ENCODE data around the gene TRIM56. TPM values are rescaled to one million over a fixed set of nuclear protein-coding genes. Genes with fewer than 3 reads are reported as not detected.
A peak's percentile ranks its signal among the peaks of the same experiment; 100 is the strongest.

TRIM56 gene
- total and polyA plus RNA-seq, 2 of the 13 experiments (the other 11 are each of a cell fraction or from before 2014, with no cell fraction given), result 3.2 to 7.1 TPM

DNA sequence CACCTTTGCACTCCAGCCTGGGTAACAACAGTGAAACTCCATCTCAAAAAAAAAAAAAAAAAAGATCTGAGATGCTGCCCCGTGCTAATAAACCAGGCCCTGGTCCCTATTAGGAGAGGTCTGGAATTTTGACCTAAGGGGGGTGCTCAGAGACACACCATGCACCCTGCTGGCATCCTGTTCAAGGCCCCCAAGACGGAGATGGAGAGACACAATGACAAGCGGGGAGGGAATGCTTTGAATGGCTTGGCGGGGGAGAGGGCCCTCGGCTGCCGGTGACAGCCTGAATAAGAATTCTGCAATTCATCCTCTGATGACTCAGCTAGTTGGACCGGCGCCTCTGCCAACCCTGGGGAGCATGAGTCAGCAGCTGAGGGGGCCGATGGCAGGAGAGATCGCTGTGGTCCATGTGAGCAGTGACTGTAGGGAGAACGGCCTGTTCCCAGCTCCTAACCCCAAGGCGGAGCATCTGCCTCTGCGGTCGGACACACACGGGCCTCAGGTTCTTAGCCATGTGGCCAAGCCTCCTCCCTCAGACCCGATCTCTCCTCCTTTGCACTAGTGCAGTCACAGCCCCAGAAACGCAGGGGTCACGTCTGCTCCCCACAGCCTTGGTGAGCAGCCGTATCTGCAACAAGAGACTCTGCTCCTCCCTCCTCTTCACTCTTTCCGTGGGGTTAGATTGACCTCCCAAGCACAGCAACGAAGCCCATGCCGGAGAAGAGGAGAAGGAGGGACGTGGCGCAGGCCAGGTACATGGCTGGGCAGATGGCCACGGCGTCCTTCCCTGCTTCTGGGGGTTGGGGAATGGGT is 14.9 kb downstream of the TRIM56 start (continued):
- TF ChIP-seq, protein P1, sequence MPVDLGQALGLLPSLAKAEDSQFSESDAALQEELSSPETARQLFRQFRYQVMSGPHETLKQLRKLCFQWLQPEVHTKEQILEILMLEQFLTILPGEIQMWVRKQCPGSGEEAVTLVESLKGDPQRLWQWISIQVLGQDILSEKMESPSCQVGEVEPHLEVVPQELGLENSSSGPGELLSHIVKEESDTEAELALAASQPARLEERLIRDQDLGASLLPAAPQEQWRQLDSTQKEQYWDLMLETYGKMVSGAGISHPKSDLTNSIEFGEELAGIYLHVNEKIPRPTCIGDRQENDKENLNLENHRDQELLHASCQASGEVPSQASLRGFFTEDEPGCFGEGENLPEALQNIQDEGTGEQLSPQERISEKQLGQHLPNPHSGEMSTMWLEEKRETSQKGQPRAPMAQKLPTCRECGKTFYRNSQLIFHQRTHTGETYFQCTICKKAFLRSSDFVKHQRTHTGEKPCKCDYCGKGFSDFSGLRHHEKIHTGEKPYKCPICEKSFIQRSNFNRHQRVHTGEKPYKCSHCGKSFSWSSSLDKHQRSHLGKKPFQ (CRISPR knock-in tag; IDR thresholded peaks at IDR 0.05; ENCODE audit: insufficient replicate concordance), result no peak
- TF ChIP-seq ARNTL (CRISPR knock-in tag; IDR thresholded peaks at IDR 0.05) (no peak; the same call in 1 of the 2 replicates), KDM4B (CRISPR knock-in tag; IDR thresholded peaks at IDR 0.05) (no peak), ZNF431 (CRISPR knock-in tag; IDR thresholded peaks at IDR 0.05; ENCODE audit: borderline replicate concordance, low read depth) (no peak), RXRB (CRISPR knock-in tag; IDR thresholded peaks at IDR 0.05; ENCODE audit: borderline replicate concordance) (peak; percentile 73; the same call in 1 of the 2 replicates), FOXP1 (IDR thresholded peaks at IDR 0.05) (no peak), FOXP1 (CRISPR knock-in tag; IDR thresholded peaks at IDR 0.05) (no peak), ZNF644 (CRISPR knock-in tag; IDR thresholded peaks at IDR 0.05; ENCODE audit: low read depth) (no peak), CBX5 (CRISPR knock-in tag; IDR thresholded peaks at IDR 0.05; ENCODE audit: borderline replicate concordance) (peak; percentile 38; the same call in 1 of the 2 replicates), HOXD1 (CRISPR knock-in tag; IDR thresholded peaks at IDR 0.05) (no peak), ZNF430 (CRISPR knock-in tag; IDR thresholded peaks at IDR 0.05) (0 out of 2 replicates have a peak, but pooled peaks have one; percentile 61), ZNF720 (CRISPR knock-in tag; IDR thresholded peaks at IDR 0.05) (no peak), ZNF205 (CRISPR knock-in tag; IDR thresholded peaks at IDR 0.05) (no peak), FOXA1 (IDR thresholded peaks at IDR 0.05) (no peak), FOXA1 (CRISPR knock-in tag; IDR thresholded peaks at IDR 0.05) (no peak), ZNF879 (CRISPR knock-in tag; IDR thresholded peaks at IDR 0.05) (no peak), CENPX (CRISPR knock-in tag; IDR thresholded peaks at IDR 0.05) (no peak), NR2F6 (IDR thresholded peaks at IDR 0.05) (peak; percentile 49), NR2F6 (CRISPR knock-in tag; IDR thresholded peaks at IDR 0.05) (peak; percentile 70), RFX3 (CRISPR knock-in tag; IDR thresholded peaks at IDR 0.05) (no peak), NR2C2 (CRISPR knock-in tag; IDR thresholded peaks at IDR 0.05; ENCODE audit: borderline replicate concordance) (0 out of 2 replicates have a peak, but pooled peaks have one; percentile 13), MIER3 (CRISPR knock-in tag; IDR thresholded peaks at IDR 0.05; ENCODE audit: borderline replicate concordance) (peak; percentile 50; the same call in 1 of the 2 replicates), TCF7 (IDR thresholded peaks at IDR 0.05; ENCODE audit: low read depth) (no peak), IRF2 (CRISPR knock-in tag; IDR thresholded peaks at IDR 0.05) (peak; percentile 72), SALL1 (CRISPR knock-in tag; IDR thresholded peaks at IDR 0.05) (peak; percentile 92)
- TF ChIP-seq, protein P2, sequence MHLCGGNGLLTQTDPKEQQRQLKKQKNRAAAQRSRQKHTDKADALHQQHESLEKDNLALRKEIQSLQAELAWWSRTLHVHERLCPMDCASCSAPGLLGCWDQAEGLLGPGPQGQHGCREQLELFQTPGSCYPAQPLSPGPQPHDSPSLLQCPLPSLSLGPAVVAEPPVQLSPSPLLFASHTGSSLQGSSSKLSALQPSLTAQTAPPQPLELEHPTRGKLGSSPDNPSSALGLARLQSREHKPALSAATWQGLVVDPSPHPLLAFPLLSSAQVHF (CRISPR knock-in tag; IDR thresholded peaks at IDR 0.05), result no peak
- TF ChIP-seq, protein P3, sequence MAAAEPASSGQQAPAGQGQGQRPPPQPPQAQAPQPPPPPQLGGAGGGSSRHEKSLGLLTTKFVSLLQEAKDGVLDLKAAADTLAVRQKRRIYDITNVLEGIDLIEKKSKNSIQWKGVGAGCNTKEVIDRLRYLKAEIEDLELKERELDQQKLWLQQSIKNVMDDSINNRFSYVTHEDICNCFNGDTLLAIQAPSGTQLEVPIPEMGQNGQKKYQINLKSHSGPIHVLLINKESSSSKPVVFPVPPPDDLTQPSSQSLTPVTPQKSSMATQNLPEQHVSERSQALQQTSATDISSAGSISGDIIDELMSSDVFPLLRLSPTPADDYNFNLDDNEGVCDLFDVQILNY (CRISPR knock-in tag; conservative IDR thresholded peaks at IDR 0.05), result no peak
- TF ChIP-seq, protein P4, sequence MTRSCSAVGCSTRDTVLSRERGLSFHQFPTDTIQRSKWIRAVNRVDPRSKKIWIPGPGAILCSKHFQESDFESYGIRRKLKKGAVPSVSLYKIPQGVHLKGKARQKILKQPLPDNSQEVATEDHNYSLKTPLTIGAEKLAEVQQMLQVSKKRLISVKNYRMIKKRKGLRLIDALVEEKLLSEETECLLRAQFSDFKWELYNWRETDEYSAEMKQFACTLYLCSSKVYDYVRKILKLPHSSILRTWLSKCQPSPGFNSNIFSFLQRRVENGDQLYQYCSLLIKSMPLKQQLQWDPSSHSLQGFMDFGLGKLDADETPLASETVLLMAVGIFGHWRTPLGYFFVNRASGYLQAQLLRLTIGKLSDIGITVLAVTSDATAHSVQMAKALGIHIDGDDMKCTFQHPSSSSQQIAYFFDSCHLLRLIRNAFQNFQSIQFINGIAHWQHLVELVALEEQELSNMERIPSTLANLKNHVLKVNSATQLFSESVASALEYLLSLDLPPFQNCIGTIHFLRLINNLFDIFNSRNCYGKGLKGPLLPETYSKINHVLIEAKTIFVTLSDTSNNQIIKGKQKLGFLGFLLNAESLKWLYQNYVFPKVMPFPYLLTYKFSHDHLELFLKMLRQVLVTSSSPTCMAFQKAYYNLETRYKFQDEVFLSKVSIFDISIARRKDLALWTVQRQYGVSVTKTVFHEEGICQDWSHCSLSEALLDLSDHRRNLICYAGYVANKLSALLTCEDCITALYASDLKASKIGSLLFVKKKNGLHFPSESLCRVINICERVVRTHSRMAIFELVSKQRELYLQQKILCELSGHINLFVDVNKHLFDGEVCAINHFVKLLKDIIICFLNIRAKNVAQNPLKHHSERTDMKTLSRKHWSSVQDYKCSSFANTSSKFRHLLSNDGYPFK (CRISPR knock-in tag; IDR thresholded peaks at IDR 0.05; ENCODE audit: borderline replicate concordance), result peak; percentile 45; the same call in 1 of the 2 replicates
